Measurements from ENCODE around the gene RIPPLY1. TPM values are rescaled to one million over a fixed set of nuclear protein-coding genes. Genes with fewer than 3 reads are reported as not detected.

Gene RIPPLY1
- total RNA-seq, 4 donors from 2014 or later, result not detected

- no peak for TF ChIP-seq EP300 (IDR thresholded peaks at IDR 0.05)
- TF ChIP-seq POLR2A (IDR thresholded peaks at IDR 0.05), result no peak
- no peak for TF ChIP-seq CTCF (IDR thresholded peaks at IDR 0.05)
- DNase-seq (ENCODE audit: low spot score in 2 of 2), result no peak
- H3K36me3 ChIP-seq, result no peaks in the 10 kb centered on the region
- no peak overlapping the region for H3K27ac ChIP-seq
- WGBS, 2 donors, result 80 to 95% methylated on average over 4 of the region's 4 CpGs
- peaks cover 0 to 7% (median 2%) of the 10 kb centered on the region in 4 donors for H3K4me1 ChIP-seq
- no peaks in the 10 kb centered on the region for H3K27me3 ChIP-seq
- H3K4me3 ChIP-seq, result no peak overlapping the region
- no peaks in the 10 kb centered on the region for H3K9me3 ChIP-seq
Measured at GRCh38 chrX:106928227-106928626, 25.1 kb upstream of the RIPPLY1 start.

DNA sequence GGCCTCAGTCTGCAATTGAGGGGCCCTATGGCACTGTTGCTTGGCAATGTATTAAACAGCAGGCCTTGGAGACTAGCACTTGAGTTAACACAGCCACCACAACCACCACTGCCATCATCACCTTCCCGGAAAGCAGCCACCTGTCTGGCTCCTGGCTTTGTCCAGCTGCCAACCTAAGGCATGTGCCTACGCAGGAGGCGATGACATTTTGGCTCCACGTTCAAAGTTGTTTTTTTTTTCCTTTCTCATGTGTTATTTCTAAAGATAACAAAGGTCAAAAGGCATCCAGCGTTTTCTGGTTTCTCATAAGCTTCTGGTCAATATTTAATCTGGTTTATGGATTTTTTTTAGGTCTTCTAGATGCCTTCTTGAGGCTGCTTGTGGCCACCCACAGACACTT is 24.6 kb upstream of the RIPPLY1 start:
- no peak overlapping the region for H3K4me3 ChIP-seq
- no peaks in the 10 kb centered on the region for H3K9me3 ChIP-seq
- H3K4me1 ChIP-seq, result peaks cover 0 to 1% (median 0%) of the 10 kb centered on the region in 4 donors
- no peak for DNase-seq (ENCODE audit: low spot score in 2 of 2)
- 78 to 83% methylated on average over 5 of the region's 5 CpGs for WGBS, 2 donors
- H3K36me3 ChIP-seq, result no peaks in the 10 kb centered on the region
- TF ChIP-seq CTCF (IDR thresholded peaks at IDR 0.05) (no peak), POLR2A (IDR thresholded peaks at IDR 0.05) (no peak), EP300 (IDR thresholded peaks at IDR 0.05) (no peak)
- H3K27me3 ChIP-seq, result no peaks in the 10 kb centered on the region
- H3K27ac ChIP-seq, result no peak overlapping the region

DNA sequence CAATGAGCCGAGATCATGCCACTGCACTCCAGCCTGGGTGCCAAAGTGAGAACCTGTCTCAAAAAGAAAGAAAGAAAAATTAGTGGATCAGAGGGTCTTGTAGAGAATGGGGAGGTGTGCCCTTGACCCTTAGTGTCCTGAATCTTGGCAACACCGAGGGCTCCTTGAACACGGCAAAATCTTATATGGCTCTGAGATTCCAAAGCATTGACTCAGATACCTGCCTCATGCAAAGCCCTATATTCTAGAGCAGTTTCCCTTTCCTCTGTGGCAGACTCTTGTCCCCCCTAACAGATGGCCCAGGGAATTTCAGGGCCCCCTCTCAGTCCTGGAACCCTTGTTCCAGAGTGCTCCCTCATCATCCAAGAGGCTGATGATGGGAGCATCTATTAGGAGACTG is 23.9 kb upstream of the RIPPLY1 start:
- DNase-seq (ENCODE audit: low spot score in 2 of 2), result no peak
- no peaks in the 10 kb centered on the region for H3K9me3 ChIP-seq
- no peaks in the 10 kb centered on the region for H3K4me1 ChIP-seq
- H3K36me3 ChIP-seq, result no peaks in the 10 kb centered on the region
- TF ChIP-seq POLR2A (IDR thresholded peaks at IDR 0.05) (no peak), CTCF (IDR thresholded peaks at IDR 0.05) (no peak)
- H3K27ac ChIP-seq, result no peak overlapping the region
- no peak overlapping the region for H3K4me3 ChIP-seq
- no peaks in the 10 kb centered on the region for H3K27me3 ChIP-seq
- 90 to 94% methylated on average over 2 to 3 of the region's 3 CpGs for WGBS, 2 donors

- DNase-seq (ENCODE audit: low spot score in 2 of 2), result no peak
- TF ChIP-seq CTCF (IDR thresholded peaks at IDR 0.05), result no peak
- TF ChIP-seq EP300 (IDR thresholded peaks at IDR 0.05), result no peak
- no peak for TF ChIP-seq POLR2A (IDR thresholded peaks at IDR 0.05)
- Histone ChIP-seq H3K36me3 (no peaks in the 10 kb centered on the region), H3K4me3 (no peak overlapping the region), H3K27ac (no peak overlapping the region), H3K4me1 (no peaks in the 10 kb centered on the region), H3K9me3 (no peaks in the 10 kb centered on the region), H3K27me3 (peaks cover 0 to 14% of the 10 kb centered on the region in 2 donors)
- WGBS, 2 donors, result 61 to 71% methylated on average over 2 of the region's 2 CpGs
Measured at GRCh38 chrX:106921637-106922036, 18.5 kb upstream of the RIPPLY1 start.

DNA sequence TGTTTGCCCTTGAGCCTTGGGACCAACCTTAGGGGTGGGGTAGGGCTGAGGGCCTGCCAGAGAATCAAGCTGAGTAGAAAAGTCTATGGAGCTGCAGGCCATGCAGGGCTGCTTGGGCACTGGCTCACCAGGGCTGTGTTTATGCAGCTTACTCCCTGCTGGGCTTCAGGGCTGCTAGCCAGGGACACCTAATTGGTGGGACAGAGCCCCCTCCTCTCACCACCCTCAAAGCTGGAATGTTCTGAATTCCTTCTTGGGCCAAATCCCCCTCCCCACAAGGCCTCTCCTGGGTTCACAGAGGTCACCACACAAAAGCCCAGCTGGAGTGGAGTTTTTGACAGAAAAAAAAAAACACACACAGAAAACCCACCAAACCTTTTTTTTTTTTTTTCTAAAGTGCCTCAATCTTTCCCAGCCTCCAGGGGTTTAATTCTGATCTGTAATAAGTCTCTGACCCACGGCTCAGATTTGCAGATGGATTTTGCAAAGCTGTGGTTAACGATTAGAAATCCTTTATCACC is 16.9 kb upstream of the RIPPLY1 start, which contains the start of gene CLDN2:
Gene CLDN2, plus strand, starts transcription at position 471 of the 521 bp plus-strand sequence. CDS start 7,827 bp downstream, outside the sequence.
- whole genome bisulfite sequencing, 2 donors, result 29 to 46% methylated on average over 2 of the region's 2 CpGs
- Histone ChIP-seq H3K27ac (no peak within 1 kb of the TSS), H3K36me3 (no peaks in the 10 kb centered on the region), H3K9me3 (no peaks in the 10 kb centered on the region), H3K4me3 (no peak within 1 kb of the TSS), H3K27me3 (peaks cover 0 to 14% of the 10 kb centered on the region in 2 donors), H3K4me1 (no peaks in the 10 kb centered on the region)
- TF ChIP-seq CTCF (IDR thresholded peaks at IDR 0.05), result no peak
- no peak for TF ChIP-seq EP300 (IDR thresholded peaks at IDR 0.05)
- no peak for TF ChIP-seq POLR2A (IDR thresholded peaks at IDR 0.05)
- no peak for DNase-seq (ENCODE audit: low spot score in 2 of 2)

Measured in tibial nerve (tissue), 4 donors.